HG03442 (cell line): ENCODE measurements around the gene PRSS50.
A peak's percentile ranks its signal among the peaks of the same experiment; 100 is the strongest.
"Not testable (repeated sequence)": the region's sequence is repeated elsewhere in the genome, so short reads cannot be mapped to it uniquely, and the experiment has no call there.

Experiments used
- ATAC-seq: cut with Tn5 transposase; IDR thresholded peaks from one replicate; pipeline ENCODE4 v1.9.1; 2021; ENCODE audit warnings: mild to moderate bottlenecking, moderate library complexity; ENCODE audit not compliant: unreplicated experiment

PRSS50 gene, protein sequence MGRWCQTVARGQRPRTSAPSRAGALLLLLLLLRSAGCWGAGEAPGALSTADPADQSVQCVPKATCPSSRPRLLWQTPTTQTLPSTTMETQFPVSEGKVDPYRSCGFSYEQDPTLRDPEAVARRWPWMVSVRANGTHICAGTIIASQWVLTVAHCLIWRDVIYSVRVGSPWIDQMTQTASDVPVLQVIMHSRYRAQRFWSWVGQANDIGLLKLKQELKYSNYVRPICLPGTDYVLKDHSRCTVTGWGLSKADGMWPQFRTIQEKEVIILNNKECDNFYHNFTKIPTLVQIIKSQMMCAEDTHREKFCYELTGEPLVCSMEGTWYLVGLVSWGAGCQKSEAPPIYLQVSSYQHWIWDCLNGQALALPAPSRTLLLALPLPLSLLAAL

GRCh38 chr3:46717447-46718231 lies at the start of gene PRSS50:
Gene PRSS50 (minus strand): TSS chr3:46717869. CDS start chr3:46717824, 45 bp downstream.
- no peak for ATAC-seq

- no peak for ATAC-seq
These were observed 46.5 kb upstream of the PRSS50 start for GRCh38 chr3:46764206-46764605.

GRCh38 chr3:46763178-46763577 lies 45.5 kb upstream of the PRSS50 start:
- no peak for ATAC-seq

DNA sequence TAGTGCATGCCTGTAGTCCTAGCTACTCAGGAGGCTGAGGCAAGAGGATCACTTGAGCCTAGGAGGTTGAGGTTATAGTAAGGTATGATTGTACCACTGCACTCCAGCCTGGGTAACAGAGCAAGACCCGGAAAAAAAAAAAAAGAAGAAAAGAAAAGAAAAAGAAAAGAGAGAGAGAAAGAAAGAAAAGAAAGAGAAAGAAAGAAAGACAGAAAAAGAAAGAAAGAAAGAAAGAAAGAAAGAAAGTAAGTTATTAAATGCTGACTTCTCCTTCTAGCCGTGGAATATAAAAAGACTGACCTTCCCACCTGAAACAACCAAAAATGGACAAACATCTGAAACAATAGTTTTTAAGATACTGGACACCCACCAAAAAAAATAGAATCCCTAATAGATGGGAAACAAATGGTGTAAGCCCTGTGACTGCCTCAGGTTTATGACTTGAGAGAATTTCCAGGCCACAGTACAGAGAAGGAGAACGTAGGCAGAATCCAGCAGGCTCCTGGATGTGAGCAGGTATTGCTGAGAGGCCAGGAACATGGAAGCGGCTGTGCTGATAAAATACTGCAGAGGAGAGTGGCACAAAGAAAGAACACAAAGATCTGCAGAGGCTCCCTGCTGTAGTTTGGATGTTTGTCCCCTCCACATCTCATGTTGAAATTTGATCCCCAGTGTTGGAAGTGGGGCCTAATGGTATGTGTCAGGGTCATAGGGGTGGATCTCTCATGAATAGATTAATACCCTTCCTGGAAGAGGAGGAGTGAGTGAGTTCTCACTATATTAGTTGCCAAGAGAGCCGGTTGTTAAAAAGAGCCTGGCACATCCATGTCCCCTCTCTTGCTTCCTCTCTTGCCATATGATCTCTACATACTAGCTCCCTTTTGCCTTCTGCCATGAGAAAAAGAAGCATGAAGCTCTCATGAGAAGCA lies 41.8 kb upstream of the PRSS50 start:
- ATAC-seq = no peak

DNA sequence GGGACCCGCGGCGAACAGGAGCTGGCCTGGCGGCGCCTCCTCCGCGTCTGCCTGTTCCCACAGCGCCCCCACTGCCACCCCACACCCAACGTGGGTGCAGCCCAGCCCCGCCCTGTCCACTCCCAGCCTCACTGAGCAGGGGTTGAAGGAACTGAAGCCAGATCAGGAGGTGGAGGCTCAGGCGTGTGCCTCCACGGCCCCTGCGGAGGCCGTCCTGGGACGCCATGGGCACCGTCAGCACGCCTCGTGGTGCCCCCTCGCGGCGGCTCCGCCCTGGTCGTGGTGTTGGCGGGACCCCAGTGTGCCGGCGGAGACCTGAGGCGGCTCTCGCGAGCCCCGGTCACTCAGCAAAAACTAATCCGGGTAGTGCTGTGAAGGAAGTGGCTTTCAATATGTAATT lies 39.0 kb upstream of the PRSS50 start:
- ATAC-seq = no peak

- no peak for ATAC-seq
These were observed 38.0 kb upstream of the PRSS50 start for GRCh38 chr3:46755646-46756045.

GRCh38 chr3:46753127-46753526 lies 35.5 kb upstream of the PRSS50 start:
- peak; percentile 42 for ATAC-seq

GRCh38 chr3:46750555-46751038 lies 32.9 kb upstream of the PRSS50 start:
- no peak for ATAC-seq

DNA sequence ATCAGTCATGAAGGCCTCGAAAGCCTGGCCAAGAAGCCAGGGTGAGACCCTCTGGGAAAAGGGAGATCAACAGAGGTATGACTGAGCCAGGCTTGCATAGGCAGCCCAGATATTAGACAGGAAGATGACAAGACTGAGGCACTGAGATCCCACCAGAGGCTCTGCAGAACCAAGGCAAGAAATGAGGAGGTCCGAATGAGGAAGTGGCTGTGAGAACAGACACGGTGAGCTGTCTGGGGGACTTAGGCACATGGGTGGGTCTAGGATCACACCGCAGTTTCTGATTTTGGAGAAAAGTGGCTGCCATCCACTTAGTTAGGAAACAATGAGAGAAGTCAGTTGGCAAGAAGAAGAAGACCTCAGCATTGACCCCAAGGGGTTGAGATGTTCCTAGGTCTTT lies 31.5 kb upstream of the PRSS50 start:
- ATAC-seq = no peak

DNA sequence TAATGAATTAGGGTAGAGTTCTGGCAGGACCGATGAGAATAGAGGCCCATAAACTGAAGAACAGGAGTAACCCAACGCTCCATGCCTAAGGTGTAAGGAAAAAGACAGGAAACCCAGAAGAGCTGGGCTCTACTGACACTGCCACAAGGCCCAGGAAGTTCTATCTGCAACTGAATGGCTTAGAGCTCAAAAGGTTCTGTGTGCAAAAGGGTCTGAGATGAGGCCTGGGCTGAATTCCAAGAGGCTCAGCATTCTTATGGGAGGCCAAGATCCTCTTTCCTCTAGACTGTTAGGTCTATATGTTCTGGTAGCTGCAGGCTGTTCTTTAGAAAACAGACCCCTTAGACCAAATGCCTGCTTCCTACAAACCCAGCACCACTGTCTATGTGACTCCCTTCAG lies 30.5 kb upstream of the PRSS50 start:
- no peak for ATAC-seq

GRCh38 chr3:46746711-46747110 lies 29.0 kb upstream of the PRSS50 start:
- ATAC-seq = no peak

DNA sequence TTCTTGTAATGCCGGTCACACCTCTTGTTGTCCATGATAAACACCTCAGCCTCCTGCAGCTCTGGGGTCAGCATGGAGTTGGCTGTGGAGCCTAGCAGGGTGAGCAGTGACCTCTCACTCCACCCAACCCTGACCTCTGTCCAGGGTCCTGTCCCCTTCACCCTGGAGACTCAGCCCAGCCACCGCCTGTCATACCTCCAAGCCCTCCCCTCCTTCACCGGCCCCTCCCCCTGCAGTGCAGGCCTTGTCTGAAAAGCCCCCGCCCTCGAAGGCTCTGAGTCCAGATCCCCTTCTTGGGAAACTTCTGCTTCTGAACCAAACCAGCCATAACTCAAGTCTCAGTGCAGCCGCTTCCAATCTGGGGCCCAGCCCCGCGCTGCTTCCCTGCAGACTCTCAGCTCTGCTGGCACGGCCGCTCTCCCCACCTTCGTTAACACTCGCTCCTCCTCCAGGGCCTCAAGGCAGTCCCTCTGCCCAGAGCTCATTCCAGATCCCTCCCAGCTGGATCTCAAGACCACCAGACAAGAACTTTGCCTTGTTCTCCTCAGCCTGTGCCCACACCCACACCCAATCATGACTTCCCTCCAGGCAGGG lies 25.4 kb upstream of the PRSS50 start:
- no peak for ATAC-seq

GRCh38 chr3:46739565-46739964 lies 21.9 kb upstream of the PRSS50 start:
- not testable (repeated sequence) for ATAC-seq

DNA sequence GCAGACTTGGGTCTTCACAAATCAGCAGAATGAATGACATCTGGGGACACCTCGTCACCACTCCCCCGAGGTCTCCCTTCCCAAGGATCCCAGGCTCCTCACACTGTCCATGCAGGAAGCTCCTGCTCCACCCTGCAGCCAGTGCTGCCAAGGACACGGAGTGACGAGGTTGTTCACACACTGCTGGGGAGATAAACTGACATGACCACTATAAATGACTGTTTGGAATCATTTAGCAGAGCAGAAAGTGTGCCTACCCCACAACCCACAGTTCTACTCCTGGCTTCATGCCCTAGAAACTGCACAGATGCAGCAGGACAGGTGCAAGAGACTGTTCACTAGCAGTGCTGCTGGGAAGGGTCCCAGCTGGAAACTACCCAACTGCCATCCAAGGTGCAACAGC lies 19.7 kb upstream of the PRSS50 start:
- ATAC-seq = no peak

DNA sequence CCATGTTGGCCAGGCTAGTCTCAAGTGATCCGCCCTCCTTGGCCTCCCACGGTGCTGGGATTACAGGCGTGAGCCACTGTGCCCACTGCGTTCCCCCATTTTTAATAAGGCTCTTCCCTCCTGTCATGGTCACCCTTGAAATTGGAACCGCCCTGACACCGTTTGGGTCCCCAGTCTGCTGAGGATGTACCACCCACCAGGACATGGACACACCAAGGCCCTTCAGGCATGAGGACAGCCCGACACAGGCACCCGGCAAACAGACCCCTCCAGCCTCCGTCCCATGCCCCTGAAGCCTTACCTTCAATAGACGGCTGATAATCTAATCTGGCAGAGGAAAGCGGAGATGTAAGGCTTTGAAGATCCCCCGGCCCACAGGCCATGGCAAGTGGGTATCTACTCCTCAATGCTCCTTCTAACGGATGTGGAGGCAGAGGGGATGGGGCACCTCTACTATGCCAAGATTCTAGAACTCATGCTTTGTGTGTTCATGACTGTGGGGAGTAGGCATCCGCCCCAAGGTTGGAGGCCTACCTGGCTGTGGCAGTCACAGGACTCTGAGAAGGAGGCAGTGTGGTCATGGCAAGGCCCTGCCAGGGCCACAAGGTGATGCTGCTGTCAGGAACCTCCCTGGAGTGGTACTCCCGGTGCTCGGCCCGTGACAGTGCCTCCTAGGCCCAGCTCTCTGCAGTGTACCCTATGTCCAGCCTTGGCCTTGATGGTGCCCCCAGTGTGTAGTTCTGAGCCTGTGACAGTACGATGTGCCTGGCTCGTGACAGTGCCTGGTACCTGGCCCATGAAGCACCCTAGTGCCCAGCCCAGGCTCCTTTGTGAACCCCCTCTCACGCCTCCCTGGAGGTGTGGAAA lies 18.6 kb upstream of the PRSS50 start:
- ATAC-seq = no peak

DNA sequence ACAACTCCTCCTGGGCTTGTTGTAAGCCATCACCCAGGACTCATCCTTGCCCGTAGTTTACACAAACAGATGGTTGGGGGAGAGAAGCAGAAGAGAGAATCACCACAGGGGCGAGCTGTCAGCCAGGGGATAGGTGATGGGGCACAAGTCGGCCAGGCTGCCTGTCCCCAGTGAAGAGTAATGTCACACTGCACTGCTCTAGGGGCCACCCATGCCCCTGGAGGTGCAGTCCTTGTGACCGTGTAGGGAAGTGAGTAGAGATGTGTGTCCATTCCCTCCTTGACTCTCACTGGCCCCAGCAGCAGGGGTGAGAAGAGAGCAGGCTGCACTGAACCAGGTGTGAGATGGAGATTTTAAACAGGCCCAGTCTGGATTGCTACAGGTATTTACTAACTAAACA lies 17.1 kb upstream of the PRSS50 start:
- ATAC-seq = no peak

DNA sequence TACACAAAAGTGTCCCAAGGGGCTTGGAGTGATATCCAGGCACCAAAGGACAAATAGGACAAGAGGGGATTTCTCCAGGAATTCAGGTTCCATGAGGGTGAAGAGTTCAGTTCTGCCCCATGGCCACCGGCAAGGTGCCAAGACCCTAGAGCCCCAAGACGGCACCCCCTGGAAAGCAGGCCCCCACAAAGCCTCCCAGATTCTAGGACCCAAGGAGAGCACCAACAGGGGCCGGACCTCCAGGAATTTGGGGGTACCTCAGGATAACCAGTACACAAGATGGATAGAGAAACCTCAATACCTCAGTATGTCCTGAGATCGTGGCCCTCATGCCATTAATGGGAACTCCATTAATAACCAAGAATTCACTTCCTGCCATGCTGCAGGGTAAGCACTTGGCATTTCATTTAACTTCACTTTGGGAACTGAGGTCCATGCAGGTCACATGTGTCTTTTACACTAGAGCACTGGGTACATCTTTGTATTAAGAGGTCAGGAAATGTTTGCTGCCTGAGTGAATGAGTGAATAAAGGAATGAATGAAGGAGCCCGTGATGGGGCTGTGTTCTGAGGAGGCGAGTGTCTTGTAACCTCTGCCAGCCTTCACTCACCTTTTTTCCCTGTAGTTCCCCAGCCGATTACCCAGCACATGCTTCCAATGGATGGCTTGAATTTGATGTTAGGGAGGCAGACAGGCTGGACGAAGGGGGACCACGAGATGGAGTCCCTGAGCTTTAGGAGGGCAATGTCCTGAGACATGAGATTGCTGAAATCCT lies 15.5 kb upstream of the PRSS50 start:
- no peak for ATAC-seq

- no peak for ATAC-seq
These were observed 14.1 kb upstream of the PRSS50 start for GRCh38 chr3:46731795-46732194.

GRCh38 chr3:46730819-46731218 lies 13.2 kb upstream of the PRSS50 start:
- ATAC-seq = no peak
